ENCODE data around the gene ZXDC.

The ZXDC gene

GRCh38 chr3:126450219-126450618 lies 25.5 kb downstream of the ZXDC start:
- DNase-seq = no peak

GRCh38 chr3:126449621-126450051 lies 26.1 kb downstream of the ZXDC start:
- no peak for DNase-seq

- no peak for DNase-seq
These were observed 26.9 kb downstream of the ZXDC start for GRCh38 chr3:126448893-126449180.

- no peak for DNase-seq
These were observed 27.4 kb downstream of the ZXDC start for GRCh38 chr3:126448136-126448892.

GRCh38 chr3:126447456-126448106 lies 28.1 kb downstream of the ZXDC start:
- no peak for DNase-seq

- DNase-seq = no peak
These were observed 28.9 kb downstream of the ZXDC start for GRCh38 chr3:126446791-126447190.

- DNase-seq = no peak
These were observed 29.4 kb downstream of the ZXDC start for GRCh38 chr3:126446301-126446700.

GRCh38 chr3:126445506-126445905 lies 30.2 kb downstream of the ZXDC start:
- no peak for DNase-seq

GRCh38 chr3:126442856-126443242 lies 32.8 kb downstream of the ZXDC start:
- DNase-seq = no peak

- no peak for DNase-seq
These were observed 33.4 kb downstream of the ZXDC start for GRCh38 chr3:126442094-126442855.

- DNase-seq = no peak
These were observed 34.3 kb downstream of the ZXDC start for GRCh38 chr3:126441256-126441880.

- DNase-seq = no peak
These were observed 35.0 kb downstream of the ZXDC start for GRCh38 chr3:126440709-126440995.

GRCh38 chr3:126439968-126440708 lies 35.6 kb downstream of the ZXDC start:
- no peak for DNase-seq

GRCh38 chr3:126439346-126439967 lies 36.2 kb downstream of the ZXDC start:
- no peak for DNase-seq

- no peak for DNase-seq
These were observed 36.9 kb downstream of the ZXDC start for GRCh38 chr3:126438746-126439145.

GRCh38 chr3:126438186-126438585 lies 37.5 kb downstream of the ZXDC start:
- DNase-seq = no peak

- no peak for DNase-seq
These were observed 38.6 kb downstream of the ZXDC start for GRCh38 chr3:126436826-126437717.

GRCh38 chr3:126435456-126436315 lies 40.0 kb downstream of the ZXDC start:
- no peak for DNase-seq

GRCh38 chr3:126434931-126435411 lies 40.7 kb downstream of the ZXDC start:
- DNase-seq = no peak

GRCh38 chr3:126434264-126434590 lies 41.5 kb downstream of the ZXDC start:
- no peak for DNase-seq

Data from hematopoietic multipotent progenitor cell treated with erythropoietin and hydrocortisone succinate and interleukin-3 and kit ligand, for 8 days (in vitro differentiated cells).